Measurements from ENCODE around the gene PCSK4.
"Not testable (repeated sequence)": the region's sequence is repeated elsewhere in the genome, so short reads cannot be mapped to it uniquely, and the experiment has no call there.

Gene PCSK4

DNA sequence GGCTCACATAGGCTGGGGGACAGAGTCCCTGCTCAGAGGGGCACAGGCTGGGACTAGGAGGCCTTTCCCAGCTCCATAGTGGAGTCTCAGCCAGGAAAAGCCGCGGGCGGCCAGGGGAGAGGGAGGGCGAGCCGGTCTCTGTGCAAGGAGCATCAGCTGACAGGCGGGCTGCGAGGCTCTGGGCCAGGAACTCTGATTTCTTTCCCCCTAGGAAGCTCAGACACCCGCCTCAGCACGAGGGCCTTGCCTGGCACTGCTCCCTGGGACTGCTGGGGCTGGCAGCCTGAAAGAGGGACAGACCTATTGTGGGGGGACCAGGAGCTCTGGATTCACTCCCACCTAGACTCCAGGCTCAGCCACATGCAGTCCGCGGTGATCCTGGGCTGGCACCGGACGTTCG is 31.5 kb upstream of the PCSK4 start:
- DNase-seq: no peak

DNA sequence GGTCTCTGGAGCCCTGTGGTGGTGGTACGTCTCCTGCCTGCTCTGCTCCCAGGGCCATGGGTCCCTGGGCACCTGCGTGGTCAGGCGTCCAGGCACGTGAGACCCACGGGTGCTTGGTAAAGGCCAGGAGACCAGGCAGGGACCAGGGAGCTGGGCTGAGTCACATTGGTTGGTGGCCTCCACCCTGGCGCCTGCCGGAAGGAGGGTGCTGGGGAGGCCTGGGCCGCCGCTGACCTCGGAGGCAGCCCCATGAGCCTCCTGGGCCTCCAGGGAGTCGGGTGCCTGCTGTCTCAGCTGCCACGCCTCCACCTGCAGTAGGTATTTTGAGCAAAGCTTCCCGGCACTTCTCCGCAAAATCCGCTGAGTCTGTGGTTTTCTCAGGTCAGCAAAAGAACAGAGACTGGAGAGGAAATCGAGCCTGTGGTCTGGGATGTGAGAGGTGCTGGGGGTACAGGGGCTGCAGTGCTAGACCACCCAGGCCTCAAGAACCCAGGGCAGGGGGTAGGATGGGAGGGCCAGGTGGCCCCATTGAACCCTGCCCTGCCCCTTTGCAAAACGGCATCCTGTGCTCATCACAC is 30.1 kb upstream of the PCSK4 start:
- no peak for DNase-seq

DNA sequence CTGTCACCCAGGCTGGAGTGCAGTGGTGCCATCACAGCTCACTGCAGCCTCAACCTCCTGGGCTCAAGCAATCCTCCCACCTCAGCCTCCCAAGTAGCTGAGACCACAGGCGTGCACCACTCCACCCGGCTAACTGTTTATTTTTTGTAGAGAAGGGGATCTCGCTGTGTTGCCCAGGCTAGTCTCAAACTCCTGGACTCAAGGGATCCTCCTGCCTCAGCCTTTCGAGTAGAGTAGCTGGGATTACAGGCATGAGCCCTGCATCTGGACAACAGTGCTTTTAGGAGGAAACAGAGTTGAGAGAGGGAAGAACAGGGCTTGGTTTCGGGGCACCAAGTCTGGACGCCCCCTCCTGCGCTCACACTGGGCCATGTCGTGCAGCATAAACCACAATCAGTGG is 29.7 kb upstream of the PCSK4 start:
- DNase-seq: not testable (repeated sequence)

DNA sequence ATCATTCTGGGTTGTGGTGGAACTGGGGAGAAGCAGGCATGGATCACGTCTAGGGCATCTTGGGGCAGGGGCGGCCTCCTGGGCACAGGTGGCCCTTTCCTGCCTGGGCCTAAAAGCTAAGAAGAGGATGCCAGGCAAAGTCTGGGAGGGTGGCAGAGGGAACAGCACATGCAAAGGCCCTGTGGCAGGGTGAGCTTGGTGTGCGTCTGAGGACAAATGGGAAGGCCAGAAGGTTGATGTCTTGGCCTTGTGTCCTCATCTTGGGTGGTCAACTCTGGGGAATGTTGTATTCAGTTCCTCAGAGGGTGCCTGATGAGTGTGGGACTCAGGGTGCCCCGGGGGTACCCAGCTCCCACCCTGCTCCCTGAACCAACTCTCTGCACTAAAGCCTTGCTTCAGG is 28.3 kb upstream of the PCSK4 start:
- no peak for DNase-seq

DNA sequence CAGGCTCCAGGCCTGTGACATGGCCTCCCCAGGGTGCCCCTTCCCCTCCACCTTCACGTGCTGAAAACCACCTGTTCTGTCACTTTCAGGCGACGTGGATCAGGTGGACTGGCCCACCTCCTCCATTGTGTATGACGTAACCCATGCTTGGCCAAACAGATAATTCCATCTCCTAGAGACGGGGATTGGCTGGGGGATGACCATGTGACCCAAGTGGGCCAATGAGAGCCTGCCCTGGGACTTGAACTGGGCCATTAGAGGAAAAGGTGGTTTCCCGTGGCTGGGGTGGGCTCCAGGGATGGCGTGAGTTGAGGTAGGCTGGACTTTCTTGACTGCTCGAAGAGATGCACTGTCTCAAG is 26.2 kb upstream of the PCSK4 start:
- DNase-seq: no peak

DNA sequence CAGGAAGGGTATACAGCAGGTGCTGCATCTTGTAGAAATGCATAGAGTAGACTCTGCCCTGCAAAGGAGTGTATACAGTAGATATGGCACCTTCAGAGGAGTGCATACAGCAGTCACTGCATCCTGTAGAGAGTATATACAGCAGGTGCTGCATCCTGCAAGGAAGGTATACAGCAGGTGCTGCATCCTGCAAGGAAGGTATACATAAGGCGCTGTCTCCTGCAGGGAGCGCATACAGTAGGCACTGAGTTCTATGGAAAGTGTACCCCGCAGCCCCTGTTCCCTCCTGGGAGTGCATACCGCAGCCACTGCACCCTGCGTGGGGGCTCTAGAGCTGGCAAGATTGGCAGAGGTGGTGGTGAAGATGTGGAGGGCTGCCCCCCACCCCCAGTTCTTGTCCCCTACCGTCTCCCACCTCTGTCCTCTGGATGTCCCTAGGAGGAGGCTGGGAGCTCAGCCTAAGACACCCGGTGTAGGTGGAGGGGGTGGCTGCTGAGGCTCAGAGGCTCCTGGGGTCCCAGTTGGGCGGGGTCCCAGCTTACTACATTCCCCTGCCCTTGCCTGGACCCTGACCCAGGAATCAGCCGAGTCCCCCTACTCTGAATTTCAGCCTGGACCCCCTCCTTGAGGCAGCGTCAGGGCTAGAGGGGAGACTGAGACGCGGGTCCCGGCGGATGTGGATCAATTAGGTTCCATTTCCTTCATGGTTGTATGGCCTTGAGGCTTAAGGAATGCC is 25.0 kb upstream of the PCSK4 start:
- DNase-seq: no peak

DNA sequence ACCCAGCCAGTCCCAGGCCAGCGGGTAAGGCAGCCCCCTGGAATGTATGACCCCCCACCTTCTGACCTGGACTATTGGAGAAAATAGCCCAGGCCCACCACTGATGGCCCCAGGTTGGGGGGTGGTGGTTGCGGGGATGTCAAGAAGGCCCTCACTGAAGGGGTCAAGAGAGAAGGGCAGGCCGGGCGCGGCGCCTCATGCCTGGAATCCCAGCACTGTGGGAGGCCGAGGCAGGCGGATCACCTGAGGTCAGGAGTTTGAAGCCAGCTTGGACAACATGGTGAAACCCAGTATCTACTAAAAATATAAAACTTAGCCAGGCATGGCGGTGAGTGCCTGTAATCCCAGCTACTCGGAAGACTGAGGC is 24.1 kb upstream of the PCSK4 start:
- no peak for DNase-seq

DNA sequence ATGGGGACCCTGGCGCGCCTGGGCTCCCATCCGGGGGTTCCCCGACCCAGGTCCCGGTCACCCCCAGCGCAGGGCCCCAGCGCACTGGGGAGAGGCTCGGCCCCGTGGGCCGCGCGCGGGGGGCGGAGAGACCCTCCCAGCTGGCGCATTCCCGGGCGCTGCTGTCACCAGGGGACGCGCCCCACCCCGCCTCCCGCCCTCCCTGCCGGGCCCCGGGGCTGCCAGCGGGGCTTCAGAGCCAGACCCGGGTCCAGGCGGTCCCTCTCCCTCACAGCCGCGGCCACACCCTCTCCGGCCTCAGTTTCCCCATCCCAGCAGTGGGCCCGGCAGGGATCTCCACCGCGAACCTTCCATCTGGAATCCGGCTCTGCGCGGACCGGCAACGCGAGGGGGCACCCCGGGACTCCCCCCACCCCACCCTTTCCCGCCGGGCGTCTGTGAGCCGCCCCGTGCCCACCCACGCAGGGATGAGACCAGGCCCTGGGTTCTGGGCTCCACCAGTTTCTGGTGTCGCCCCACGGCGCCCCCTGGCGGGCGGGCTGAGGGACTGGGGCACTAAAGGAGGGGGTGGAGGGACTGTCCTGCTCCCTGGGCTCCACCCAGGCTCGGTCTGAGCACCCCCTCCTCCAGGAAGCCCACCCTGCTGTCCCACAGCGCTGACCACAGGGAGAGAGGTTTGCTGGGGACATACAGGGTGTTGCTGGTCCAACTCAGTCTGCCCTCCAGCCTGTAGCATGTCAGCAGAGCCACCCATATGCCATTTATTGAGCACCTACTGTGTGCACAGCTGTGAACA is 23.5 kb upstream of the PCSK4 start:
- peak; percentile 78 for DNase-seq

DNA sequence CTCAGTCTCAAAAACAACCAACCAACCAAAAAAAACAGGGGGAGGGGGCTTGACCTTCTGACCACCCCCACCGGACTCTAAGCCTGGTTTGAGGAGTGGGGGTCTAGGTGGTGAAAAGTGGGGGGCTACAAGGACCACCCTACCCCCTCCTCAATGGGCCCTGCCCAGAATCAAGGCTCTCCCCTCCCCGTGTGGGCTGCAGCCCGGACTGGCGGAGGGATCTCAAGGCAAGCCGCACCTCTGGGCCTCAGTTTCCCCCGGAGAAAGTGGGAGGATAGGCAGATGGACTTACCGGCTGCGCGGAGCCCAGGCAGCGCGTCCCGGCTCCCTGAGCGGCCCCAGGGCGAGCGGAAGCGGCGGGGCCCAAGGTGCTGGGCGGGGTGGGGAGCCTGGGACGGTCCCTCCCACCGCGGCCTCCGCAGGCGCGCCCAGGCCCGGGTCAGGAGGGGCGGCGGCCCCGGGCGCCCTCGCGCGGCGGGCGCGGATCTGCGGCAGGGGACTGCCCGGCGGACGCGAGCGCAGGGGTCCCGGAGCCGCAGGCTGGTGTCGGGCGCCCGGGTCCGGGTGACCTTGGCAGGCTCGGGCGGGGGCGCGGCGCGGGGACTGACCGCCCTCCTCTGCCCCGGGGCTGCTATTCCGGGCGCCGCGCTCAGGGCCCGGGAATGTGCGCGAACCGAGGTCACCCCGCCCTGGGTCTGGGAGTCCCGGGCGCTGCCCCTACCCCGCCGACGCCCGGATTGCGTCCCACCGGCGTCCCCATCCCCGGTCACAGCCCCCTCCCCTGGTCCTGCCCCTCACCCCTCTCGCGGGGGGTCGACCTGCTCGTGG is 22.7 kb upstream of the PCSK4 start, which contains the start of gene ADAMTSL5:
Gene ADAMTSL5 (minus strand): TSS at position 349 of the 828 bp plus-strand sequence. CDS start 2,076 bp downstream, outside the sequence.
- DNase-seq: peak; percentile 85

DNA sequence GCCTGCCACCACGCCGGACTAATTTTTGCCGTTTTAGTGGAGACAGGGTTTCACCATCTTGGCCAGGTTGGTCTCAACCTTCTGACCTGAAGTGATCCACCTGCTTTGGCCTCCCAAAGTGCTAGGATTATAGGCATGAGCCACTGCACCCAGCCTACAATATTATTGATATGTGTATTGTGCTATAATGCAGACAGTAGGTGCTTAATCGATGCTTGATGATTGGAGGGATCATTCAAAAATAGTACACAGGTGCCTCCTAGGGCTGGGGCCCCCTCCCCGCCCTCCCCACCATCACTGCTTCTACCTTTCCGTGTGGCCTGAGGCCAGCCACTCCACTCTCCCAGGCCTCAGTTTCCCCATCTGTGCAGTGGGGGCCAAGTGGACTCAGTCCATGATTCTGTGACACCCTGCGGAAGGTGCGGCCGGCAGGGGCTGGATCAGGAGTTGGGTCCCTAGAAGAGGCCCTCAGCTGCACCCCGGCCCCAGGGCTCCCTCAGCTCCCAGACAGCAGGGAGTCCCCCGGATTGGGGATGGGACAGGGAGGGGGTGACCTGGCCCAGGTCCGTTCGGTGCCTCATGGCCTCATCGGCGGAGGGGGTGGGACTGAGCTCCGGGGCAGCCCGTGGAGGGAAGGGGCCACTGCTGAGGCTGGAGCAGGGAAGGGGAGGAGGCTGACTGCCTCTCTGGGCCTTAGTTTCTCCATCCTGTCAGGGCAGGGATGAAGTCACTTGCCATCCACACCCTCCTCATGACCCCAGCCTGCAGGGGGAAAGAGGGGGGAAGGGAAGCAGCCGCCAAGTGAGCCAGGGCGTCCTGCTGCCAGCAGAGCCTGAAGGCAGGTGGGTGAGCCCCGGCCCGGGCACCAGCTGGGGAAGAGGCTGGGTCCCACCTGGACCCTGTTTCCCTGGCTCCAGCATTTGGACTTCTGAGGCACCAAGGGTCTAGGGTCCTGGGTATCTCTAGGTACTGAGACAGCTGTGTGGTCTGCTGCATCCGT is 21.5 kb upstream of the PCSK4 start:
- no peak for DNase-seq

DNA sequence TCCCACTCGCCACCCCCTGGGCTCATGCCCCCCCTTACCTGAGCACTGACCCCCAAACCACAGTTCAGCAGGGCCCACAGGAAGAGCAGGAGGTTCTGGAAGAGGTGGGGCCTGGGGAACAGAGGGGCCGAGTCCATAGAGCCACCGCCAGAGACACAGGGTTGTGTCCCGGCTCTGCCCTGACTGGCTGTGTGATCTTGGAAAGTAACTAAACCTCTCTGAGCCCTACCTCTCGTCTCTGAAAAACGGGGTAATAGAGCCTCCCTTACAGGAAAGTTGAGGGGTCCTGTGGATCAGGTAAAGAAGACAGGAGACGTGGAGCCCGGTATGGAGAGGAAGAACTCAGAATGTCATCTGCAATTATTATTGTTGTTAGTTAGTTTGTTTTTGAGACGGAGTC is 20.7 kb upstream of the PCSK4 start:
- DNase-seq: no peak

DNA sequence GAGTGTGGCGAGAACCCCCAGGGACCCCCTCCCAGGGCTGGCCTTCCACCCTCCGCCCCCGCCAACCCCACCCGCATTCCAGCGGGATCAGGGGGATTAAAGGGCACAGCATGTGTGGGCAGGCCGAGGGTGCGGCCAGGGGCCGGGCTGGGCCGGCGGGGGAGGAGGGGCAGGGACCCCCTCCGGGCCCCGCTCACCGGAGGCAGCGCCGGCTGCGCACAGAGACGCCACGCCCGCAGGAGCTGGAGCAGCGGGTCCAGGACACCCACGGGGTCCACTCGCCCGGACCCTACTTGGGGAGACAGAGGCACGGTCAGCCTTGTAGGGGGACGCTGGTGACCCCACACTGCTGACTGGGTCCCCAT is 20.3 kb upstream of the PCSK4 start:
- no peak for DNase-seq

DNA sequence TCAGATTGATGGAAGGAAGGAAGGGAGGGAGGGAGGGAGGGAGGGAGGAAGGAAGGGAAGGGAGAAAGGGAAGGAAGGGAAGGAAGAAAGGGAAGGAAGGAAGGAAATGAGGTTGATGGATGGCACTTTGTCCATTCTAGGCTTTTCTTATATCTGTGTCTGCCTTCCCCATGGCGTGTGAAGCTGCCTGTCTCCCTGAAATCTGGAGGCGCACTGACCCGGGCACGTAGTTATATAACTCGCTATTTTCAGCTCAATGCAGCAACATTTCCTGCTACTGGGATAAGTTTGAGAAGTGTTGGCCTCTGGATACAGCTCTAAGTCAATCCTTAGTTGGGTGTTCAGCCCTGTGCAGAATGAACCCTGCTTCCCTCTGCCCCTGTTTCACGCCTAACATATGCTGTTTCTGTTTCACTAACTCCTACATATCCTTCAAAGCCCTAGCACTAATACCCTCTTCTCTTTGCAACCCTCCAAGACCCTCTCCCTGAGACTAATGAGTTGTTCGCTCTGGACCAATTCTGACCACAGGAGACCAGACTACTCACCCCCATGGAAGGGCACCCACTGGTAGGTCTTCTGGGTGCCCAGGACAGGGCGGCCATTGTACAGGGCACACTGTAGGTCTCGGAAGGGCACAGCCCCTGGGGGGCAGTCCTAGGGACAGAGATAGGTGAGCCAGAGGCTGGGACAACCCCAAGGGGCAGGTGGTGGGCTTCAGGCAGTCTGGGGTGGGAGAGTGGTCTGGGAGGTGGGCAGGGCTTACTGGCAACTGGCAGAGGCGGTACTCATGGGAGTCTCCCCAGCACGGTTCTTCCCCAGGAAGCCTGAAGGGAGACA is 19.7 kb upstream of the PCSK4 start:
- DNase-seq: no peak

DNA sequence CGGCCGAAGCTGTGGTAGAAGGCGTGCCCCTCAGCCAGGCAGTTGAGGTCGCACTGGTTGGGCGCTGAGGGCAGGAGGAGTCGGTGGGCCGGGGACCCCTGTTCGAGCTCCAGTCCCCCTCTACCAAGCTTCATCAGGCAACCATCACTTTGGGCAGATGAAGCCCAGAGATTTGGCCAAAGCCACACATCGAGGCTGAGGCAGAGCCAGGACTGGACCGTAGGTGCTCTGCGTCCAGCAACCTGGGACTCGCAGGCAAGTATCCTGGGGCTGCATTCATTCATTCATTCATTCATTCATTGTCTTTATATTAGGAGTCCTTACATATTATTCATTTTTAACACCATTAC is 18.3 kb upstream of the PCSK4 start:
- no peak for DNase-seq

DNA sequence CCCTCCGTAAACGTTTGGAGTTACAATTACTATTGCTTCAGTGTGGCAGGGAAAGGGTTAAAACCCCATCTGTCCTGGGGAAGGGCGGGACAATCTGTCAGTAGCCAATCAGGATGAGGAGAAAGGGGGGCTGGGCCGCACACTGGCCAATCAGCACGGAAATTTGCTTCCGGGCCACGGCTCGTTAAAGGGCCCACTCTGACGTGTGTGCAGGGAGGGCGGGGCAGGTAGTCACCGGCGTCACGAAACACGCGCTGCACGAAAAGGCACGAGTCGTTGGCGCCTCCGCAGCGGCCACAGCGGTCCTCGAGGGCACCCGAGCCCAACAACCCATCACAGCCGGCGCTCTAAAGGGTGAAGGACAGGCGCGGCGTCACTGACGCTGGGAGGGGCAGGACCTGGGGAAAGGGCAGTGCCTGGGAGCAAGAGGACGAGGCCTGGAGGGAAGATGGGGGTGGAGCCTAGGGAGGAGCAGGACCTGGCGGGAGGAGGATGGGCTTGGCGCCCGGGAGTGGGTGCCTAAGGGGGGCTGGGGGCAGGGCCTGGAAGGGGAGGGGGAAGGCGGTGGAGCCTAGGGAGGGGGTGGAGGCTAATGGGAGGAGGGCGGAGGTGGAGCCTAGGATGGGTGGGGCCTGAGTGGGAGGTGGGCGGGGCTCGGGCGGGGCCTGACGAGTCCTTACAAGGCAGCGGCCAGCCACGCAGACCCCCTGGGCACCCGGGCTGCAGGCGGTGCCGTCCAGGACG is 17.8 kb upstream of the PCSK4 start:
- DNase-seq: peak; percentile 97

DNA sequence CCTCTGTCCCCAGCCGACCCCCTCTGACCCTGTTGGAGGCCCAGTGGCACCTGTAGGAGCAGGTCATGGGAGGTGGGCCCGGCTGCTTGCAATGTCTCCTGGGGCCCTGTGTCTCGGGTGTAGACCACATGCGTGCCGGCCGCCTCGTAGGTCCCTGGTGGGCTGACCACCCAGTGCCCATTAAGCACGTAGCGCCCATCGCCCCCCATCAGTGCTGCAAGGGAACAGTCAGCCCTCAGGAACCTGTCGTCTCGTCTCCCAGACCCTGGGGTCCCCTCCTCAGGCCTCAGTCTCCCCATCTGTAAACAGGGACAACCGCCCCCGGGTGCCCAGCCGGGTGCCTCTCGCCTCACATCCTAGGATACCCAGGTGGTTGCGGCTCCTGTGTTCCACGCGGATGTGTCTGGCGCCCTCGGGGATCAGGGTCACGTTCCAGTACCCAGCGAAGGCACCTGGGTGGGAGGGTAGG is 17.1 kb upstream of the PCSK4 start:
- no peak for DNase-seq

DNA sequence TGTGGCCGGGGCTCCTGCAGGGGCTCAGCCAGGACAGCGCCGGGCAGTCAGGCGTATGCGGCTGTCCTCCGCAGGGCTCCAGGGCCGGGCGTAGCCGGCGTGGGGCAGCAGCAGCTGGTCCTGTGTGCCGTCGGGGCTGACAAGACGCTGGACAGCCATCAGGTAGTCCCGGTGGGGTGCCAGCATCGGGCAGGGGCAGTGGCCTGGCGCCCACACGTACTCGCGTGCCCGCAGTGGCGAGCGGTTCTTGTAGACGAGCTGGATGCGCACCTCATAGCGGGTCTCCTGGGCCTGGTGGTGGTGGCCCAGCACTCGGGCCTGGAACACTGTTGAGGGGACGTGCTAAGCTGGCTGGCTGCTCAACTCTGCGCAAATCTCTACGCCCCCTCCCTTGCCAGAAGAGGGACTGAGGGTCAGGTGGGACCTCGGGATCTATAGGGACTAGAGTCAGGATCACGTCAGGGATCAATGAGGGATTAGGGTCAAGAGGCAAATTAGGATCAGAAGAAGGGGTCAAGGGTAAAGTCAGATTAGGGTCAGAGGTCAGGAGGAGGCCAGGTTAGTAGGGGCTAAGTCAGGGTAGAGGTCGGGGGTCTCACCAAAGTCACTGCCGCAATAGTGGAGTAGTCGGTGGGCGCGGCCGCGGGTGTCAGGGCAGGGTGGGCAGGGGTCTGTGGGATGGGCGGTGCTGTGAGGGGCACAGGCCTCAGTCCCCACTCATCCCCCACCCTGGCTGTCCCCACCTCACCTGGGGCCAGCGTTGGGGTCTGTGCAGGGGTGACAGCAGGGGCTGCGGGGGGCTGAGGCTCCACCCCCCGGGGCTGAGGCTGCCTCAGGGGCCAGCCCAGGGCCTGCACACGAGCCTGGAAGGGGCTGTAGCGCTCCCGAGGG is 16.1 kb upstream of the PCSK4 start:
- no peak for DNase-seq

DNA sequence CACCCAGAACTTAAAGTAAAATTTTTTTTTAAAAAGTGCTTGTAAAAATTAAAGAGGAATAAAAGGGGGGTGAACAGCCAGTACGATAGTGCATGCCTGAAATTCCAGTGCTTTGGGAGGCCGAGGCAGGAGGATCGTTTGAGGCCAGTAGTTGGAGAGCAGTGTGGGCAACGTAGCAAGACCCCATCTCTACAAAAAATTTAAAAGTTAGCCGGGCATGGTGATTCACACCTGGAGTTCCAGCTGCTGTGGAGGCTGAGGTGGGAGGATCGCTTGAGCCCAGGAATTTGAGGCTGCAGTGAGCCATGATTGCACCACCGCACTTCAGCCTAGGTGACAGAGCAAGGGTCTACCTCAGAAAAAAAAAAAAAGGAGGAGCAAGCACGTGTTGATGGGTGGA is 14.9 kb upstream of the PCSK4 start:
- DNase-seq: no peak
